Mesothelial cell of epicardium (in vitro differentiated cells): Measurements from ENCODE around the gene SEMA3A. TPM values are rescaled to one million over a fixed set of nuclear protein-coding genes. Genes with fewer than 3 reads are reported as not detected.

ENCODE experiments used
- DNase-seq, 2 experiments: peaks; one replicate each; pipeline ENCODE4 v3.0.0; 2021; ENCODE audit warnings: low spot score in 2 of 2; ENCODE audit not compliant: unreplicated experiment in 2 of 2
- H3K27ac Mint-ChIP-seq: 2 replicates; pipeline ENCODE4 v1.8.0; 2021; ENCODE audit warnings: mixed read lengths
- H3K27me3 Mint-ChIP-seq: 2 replicates; pipeline ENCODE4 v1.8.0; 2021; ENCODE audit warnings: low read depth, mixed read lengths
- H3K36me3 Mint-ChIP-seq: 2 replicates; pipeline ENCODE4 v1.8.0; 2021; ENCODE audit warnings: mixed read lengths
- H3K4me1 Mint-ChIP-seq: 2 replicates; pipeline ENCODE4 v1.8.0; 2021; ENCODE audit warnings: mixed read lengths
- H3K4me3 Mint-ChIP-seq: 2 replicates; pipeline ENCODE4 v1.8.0; 2021; ENCODE audit warnings: mild to moderate bottlenecking, moderate library complexity, mixed read lengths
- H3K9me3 Mint-ChIP-seq: 2 replicates; pipeline ENCODE4 v1.8.0; 2021; ENCODE audit warnings: mixed read lengths
- total RNA-seq: library from RNA; stranded (reverse); gene quantifications from 3 replicates; pipeline ENCODE4 v1.2.1, GENCODE V29; 2021
- TF ChIP-seq, protein P1 (sequence below): fragments of 200-600 bp; sonication (generic); IDR thresholded peaks from one replicate; pipeline ENCODE4 v1.5.0; 2021; ENCODE audit warnings: antibody characterized with exemption; ENCODE audit not compliant: unreplicated experiment

Gene SEMA3A
- total RNA-seq, 1 donor from 2014 or later = 44.4 TPM

DNA sequence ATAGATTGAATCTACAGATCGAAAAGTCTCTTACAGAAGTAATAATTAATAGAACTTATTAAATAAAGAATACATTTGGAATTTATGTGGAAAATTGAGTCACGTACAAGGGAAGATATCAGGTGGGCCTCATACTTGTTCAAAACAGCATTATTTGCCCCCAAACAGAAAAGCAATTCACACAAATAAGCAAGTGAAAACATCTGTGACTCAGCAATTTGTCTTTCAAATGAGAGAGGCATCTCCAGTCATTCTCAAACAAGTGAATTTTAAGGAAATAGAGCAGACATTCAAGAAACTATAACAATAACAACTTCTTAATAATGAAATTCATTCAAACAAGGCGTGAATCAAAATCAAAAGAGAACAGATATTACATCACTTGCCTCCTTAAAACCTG, 50.1 kb downstream of the SEMA3A start:
- DNase-seq = no peak
- peaks cover 66% of the 10 kb centered on the region for H3K4me1 Mint-ChIP-seq

DNA sequence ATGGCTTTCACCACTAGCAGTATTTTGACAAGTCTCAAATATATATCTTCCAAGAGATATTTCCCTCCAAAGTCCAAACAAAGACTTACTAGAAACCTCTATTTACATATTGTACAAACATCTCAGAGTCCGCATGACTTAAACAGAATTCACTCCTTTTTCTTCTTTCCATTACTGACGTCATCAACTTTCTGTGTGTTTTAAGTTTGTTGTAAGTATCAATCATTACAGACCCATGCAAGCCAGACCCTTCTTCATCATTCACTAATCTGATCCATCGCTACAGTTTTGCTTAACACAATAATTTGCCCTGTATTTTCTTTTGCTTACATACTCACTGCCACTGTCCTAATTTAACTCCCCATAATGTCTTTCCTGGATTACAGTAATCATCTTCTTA, 51.9 kb downstream of the SEMA3A start:
- TF ChIP-seq, protein P1, sequence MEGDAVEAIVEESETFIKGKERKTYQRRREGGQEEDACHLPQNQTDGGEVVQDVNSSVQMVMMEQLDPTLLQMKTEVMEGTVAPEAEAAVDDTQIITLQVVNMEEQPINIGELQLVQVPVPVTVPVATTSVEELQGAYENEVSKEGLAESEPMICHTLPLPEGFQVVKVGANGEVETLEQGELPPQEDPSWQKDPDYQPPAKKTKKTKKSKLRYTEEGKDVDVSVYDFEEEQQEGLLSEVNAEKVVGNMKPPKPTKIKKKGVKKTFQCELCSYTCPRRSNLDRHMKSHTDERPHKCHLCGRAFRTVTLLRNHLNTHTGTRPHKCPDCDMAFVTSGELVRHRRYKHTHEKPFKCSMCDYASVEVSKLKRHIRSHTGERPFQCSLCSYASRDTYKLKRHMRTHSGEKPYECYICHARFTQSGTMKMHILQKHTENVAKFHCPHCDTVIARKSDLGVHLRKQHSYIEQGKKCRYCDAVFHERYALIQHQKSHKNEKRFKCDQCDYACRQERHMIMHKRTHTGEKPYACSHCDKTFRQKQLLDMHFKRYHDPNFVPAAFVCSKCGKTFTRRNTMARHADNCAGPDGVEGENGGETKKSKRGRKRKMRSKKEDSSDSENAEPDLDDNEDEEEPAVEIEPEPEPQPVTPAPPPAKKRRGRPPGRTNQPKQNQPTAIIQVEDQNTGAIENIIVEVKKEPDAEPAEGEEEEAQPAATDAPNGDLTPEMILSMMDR = no peak
- Mint-ChIP-seq H3K27ac (peak overlapping the region; percentile 40), H3K4me3 (no peak overlapping the region), H3K9me3 (peaks cover 7% of the 10 kb centered on the region), H3K4me1 (peaks cover 57% of the 10 kb centered on the region), H3K36me3 (peaks cover 5% of the 10 kb centered on the region), H3K27me3 (no peaks in the 10 kb centered on the region)
- DNase-seq = no peak

More for the DNA sequence above, 50.1 kb downstream of the SEMA3A start:
- Mint-ChIP-seq H3K4me3 (no peak overlapping the region), H3K27me3 (no peaks in the 10 kb centered on the region), H3K36me3 (peaks cover 5% of the 10 kb centered on the region), H3K9me3 (peaks cover 7% of the 10 kb centered on the region), H3K27ac (peak overlapping the region; percentile 88)
- TF ChIP-seq, protein P1 = no peak

GRCh38 chr7:84139986-84140729, 54.4 kb downstream of the SEMA3A start:
- Mint-ChIP-seq H3K36me3 (peaks cover 5% of the 10 kb centered on the region), H3K4me1 (peaks cover 40% of the 10 kb centered on the region), H3K9me3 (peaks cover 7% of the 10 kb centered on the region), H3K27ac (no peak overlapping the region), H3K27me3 (no peaks in the 10 kb centered on the region), H3K4me3 (no peak overlapping the region)
- DNase-seq = no peak
- TF ChIP-seq, protein P1 = no peak

DNA sequence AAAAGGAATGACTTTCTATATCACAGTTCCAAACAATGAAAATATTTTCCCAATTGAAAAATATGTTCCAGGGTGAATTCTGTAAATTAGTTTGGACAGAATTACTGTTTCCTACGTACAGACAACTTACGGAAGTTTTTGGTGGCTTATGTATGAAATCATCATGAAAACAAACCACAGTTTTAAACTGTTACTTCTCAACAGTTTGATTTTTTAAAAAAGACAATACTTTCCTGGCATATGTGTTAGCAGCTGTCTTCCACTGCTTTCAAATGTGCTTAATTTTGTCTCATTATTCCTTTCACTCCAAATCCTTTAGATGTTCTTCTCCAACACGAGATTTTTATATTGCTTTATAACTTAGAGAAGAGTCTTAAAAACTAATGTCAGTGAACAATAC, 56.2 kb downstream of the SEMA3A start:
- Mint-ChIP-seq H3K9me3 (peaks cover 10% of the 10 kb centered on the region), H3K36me3 (peaks cover 10% of the 10 kb centered on the region), H3K4me3 (no peak overlapping the region), H3K27ac (peak overlapping the region; percentile 17), H3K27me3 (no peaks in the 10 kb centered on the region), H3K4me1 (peaks cover 27% of the 10 kb centered on the region)
- TF ChIP-seq, protein P1 = no peak
- DNase-seq = no peak

DNA sequence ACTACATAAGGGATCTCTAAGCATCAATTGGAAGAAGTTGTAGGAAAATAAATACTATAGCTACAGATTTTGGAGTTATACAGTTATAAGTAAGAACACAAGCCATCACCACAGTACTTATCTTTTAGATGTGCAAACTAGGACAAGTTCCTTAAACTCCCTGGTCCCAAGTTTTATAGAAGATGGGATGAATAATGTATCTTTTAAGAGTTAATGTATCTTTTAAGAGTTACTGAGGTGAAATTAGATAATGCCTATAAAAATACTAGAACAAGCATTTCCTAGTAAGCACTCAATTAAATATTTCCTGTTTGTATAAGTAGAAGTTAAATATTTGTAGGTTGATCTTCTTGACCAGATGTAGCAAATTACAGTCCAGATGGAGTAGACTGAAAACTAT, 56.8 kb downstream of the SEMA3A start:
- Mint-ChIP-seq H3K36me3 (peaks cover 10% of the 10 kb centered on the region), H3K27me3 (no peaks in the 10 kb centered on the region), H3K4me1 (peaks cover 22% of the 10 kb centered on the region), H3K4me3 (no peak overlapping the region), H3K9me3 (peaks cover 10% of the 10 kb centered on the region), H3K27ac (no peak overlapping the region)
- TF ChIP-seq, protein P1 = no peak
- DNase-seq = no peak
